SK-N-SH (cell line): ENCODE results near the gene HS3ST4. TPM values are rescaled to one million over a fixed set of nuclear protein-coding genes. Genes with fewer than 3 reads are reported as not detected.

Experiments
- CTCF ChIA-PET: fragments of 300-600, 350-600 bp; formaldehyde crosslinking; extraction: SDS; loops from one replicate; lab custom pipeline; 2021; lab: Yijun Ruan, JAX
- POLR2A ChIA-PET: fragments of 350-600 bp; sonication (Branson Sonifier 250); formaldehyde crosslinking; extraction: SDS; loops from one replicate; lab custom pipeline; 2020; ENCODE audit warnings: antibody characterized with exemption, inconsistent platforms; lab: Yijun Ruan, JAX
- DNase-seq: peaks from one replicate; pipeline ENCODE4 v3.0.0; 2012
- H2AFZ ChIP-seq: fragments of 200-600 bp; sonication (generic); 2 replicates; pipeline ENCODE4 v1.8.1; 2016; ENCODE audit warnings: antibody characterized with exemption, mild to moderate bottlenecking, low read depth
- H3F3A ChIP-seq: fragments of 200-600 bp; sonication (generic); replicated peaks from 2 replicates; pipeline ENCODE3; 2016; ENCODE audit warnings: antibody characterized with exemption, mild to moderate bottlenecking; ENCODE audit not compliant: insufficient read depth
- H3K27ac ChIP-seq, 2 experiments: fragments of 200-500 bp in 1 of 2; fragments of 200-600 bp in 1 of 2; sonication (Bioruptor generic) in 1 of 2; sonication (generic), shearing (Covaris generic) in 1 of 2; 2 replicates each; pipeline versions ENCODE4 v1.5.1 to v1.6.1; 2014 to 2016; ENCODE audit warnings: low read depth in 2 of 2, inconsistent platforms in 1 of 2, low read length in 1 of 2, mild to moderate bottlenecking in 1 of 2, mixed read lengths in 1 of 2
- H3K27me3 ChIP-seq: fragments of 200-600 bp; sonication (generic), shearing (Covaris generic); 2 replicates; pipeline ENCODE4 v1.6.1; 2016; ENCODE audit warnings: mixed run types; ENCODE audit not compliant: insufficient read depth
- H3K36me3 ChIP-seq, 2 experiments: fragments of 200-500 bp in 1 of 2; fragments of 200-600 bp in 1 of 2; sonication (Bioruptor generic) in 1 of 2; sonication (generic) in 1 of 2; replicated peaks in 1 of 2; 2 replicates each; pipeline versions ENCODE3 to v1.5.1; 2014 to 2016; ENCODE audit warnings: low read length in 1 of 2, mild to moderate bottlenecking in 1 of 2; ENCODE audit not compliant: insufficient read depth in 2 of 2, control insufficient read depth in 1 of 2
- H3K4me1 ChIP-seq, 2 experiments: fragments of 200-500 bp in 1 of 2; fragments of 200-600 bp in 1 of 2; sonication (Bioruptor generic) in 1 of 2; sonication (generic), shearing (Covaris generic) in 1 of 2; 2 replicates each; pipeline versions ENCODE4 v1.5.1 to v1.6.1; 2014 to 2016; ENCODE audit warnings: low read depth in 1 of 2, low read length in 1 of 2, mixed run types in 1 of 2; ENCODE audit not compliant: insufficient read depth in 2 of 2, control insufficient read depth in 1 of 2
- H3K4me2 ChIP-seq: fragments of 200-600 bp; sonication (generic), shearing (Covaris generic); 2 replicates; pipeline ENCODE4 v1.6.1; 2017; ENCODE audit warnings: mixed run types
- H3K4me3 ChIP-seq, 2 experiments: fragments of 200-500 bp in 1 of 2; fragments of 200-600 bp in 1 of 2; sonication (Bioruptor generic) in 1 of 2; sonication (generic), shearing (Covaris generic) in 1 of 2; 2 replicates each; pipeline versions ENCODE4 v1.5.1 to v1.8.1; 2014 to 2016; ENCODE audit warnings: low read depth in 2 of 2, inconsistent platforms in 1 of 2, low read length in 1 of 2, mild to moderate bottlenecking in 1 of 2, mixed read lengths in 1 of 2, moderate library complexity in 1 of 2
- H3K79me2 ChIP-seq: fragments of 200-600 bp; sonication (generic); 2 replicates; pipeline ENCODE4 v1.8.1; 2017; ENCODE audit warnings: mild to moderate bottlenecking; ENCODE audit not compliant: insufficient read depth
- H3K9ac ChIP-seq: fragments of 200-600 bp; sonication (generic); 2 replicates; pipeline ENCODE4 v1.6.1; 2017; ENCODE audit warnings: mixed run types
- H3K9me2 ChIP-seq: fragments of 200-600 bp; sonication (generic); 2 replicates; pipeline ENCODE4 v1.6.1; 2017; ENCODE audit warnings: mixed run types
- H3K9me3 ChIP-seq: fragments of 200-600 bp; sonication (generic); 2 replicates; pipeline ENCODE4 v1.6.1; 2017; ENCODE audit warnings: mixed run types, mild to moderate bottlenecking, moderate library complexity
- H4K20me1 ChIP-seq: fragments of 200-600 bp; sonication (generic); 2 replicates; pipeline ENCODE4 v1.6.1; 2017; ENCODE audit warnings: mild to moderate bottlenecking, mixed run types; ENCODE audit not compliant: insufficient read depth
- CTCF ChIP-seq: fragments of 200-600 bp; sonication (generic); IDR thresholded peaks from 2 replicates; pipeline ENCODE4 v1.6.1; 2017; ENCODE audit warnings: antibody characterized with exemption, mild to moderate bottlenecking, moderate library complexity
- GABPA ChIP-seq: IDR thresholded peaks from 2 replicates; pipeline ENCODE4 v1.4.0; 2012; ENCODE audit warnings: low read depth, mild to moderate bottlenecking
- IRF3 ChIP-seq: fragments of 150-350 bp; IDR thresholded peaks from 2 replicates; pipeline ENCODE4 v1.6.1; 2016; ENCODE audit warnings: mild to moderate bottlenecking, low read depth, low read length
- MAX ChIP-seq: IDR thresholded peaks from 2 replicates; pipeline ENCODE4 v1.4.0; 2012; ENCODE audit warnings: low read depth
- POLR2AphosphoS5 ChIP-seq: IDR thresholded peaks from 2 replicates; pipeline ENCODE4 v1.6.1; 2012; ENCODE audit warnings: low read depth, low read length
- RCOR1 ChIP-seq: fragments of 150-350 bp; IDR thresholded peaks from 2 replicates; pipeline ENCODE4 v1.6.1; 2017; ENCODE audit warnings: antibody characterized with exemption, low read length
- REST ChIP-seq: IDR thresholded peaks from 2 replicates; pipeline ENCODE4 v1.6.1; 2012; ENCODE audit warnings: mild to moderate bottlenecking, low read depth, low read length, moderate library complexity
- TAF1 ChIP-seq: IDR thresholded peaks from 2 replicates; pipeline ENCODE4 v1.6.1; 2012; ENCODE audit warnings: low read depth, mild to moderate bottlenecking, low read length, moderate library complexity, borderline replicate concordance
- USF1 ChIP-seq: IDR thresholded peaks from 2 replicates; pipeline ENCODE4 v1.4.0; 2012; ENCODE audit warnings: low read depth, borderline replicate concordance
- USF2 ChIP-seq: fragments of 150-350 bp; IDR thresholded peaks from 2 replicates; pipeline ENCODE4 v1.6.1; 2017; ENCODE audit warnings: antibody characterized with exemption, low read length, low read depth, borderline replicate concordance
- WGBS: methylation state at CpG from one replicate; pipeline ENCODE4 v1.1.6; 2017; ENCODE audit warnings: low lambda C conversion rate; 5-methylcytosine and 5-hydroxymethylcytosine counted together
- polyA plus RNA-seq, 3 experiments: library from polyadenylated mRNA; depleted of rRNA; stranded (reverse); fragments of >200 nt; gene quantifications; 2 replicates each; pipeline ENCODE4 v1.2.3, GENCODE V29; 2012

HS3ST4 gene
- polyA plus RNA-seq, 1 of the 3 experiments (the other 2 are of a cell fraction), result not detected

GRCh38 chr16:26015776-26016175, 324.0 kb downstream of the HS3ST4 start:
- H3K9me3 ChIP-seq, result no peaks in the 10 kb centered on the region
- TF ChIP-seq GABPA (no peak), POLR2AphosphoS5 (no peak), REST (no peak), USF1 (no peak), USF2 (no peak), MAX (no peak)
- ChIA-PET POLR2A (no interaction called here), CTCF (no interaction called here)
- no peak overlapping the region for H3K4me3 ChIP-seq
- no peaks in the 10 kb centered on the region for H3K4me1 ChIP-seq
- no peak overlapping the region for H2AFZ ChIP-seq
- H3K27me3 ChIP-seq, result no peaks in the 10 kb centered on the region
- 3% methylated on average over 3 of the region's 3 CpGs for WGBS
- H3K9ac ChIP-seq, result no peak overlapping the region
- H3K79me2 ChIP-seq, result no peaks in the 10 kb centered on the region
- H4K20me1 ChIP-seq, result no peaks in the 10 kb centered on the region
- no peaks in the 10 kb centered on the region for H3F3A ChIP-seq
- no peak for DNase-seq
- no peak overlapping the region for H3K4me2 ChIP-seq
- H3K9me2 ChIP-seq, result no peaks in the 10 kb centered on the region
- H3K27ac ChIP-seq, result no peak overlapping the region
- no peaks in the 10 kb centered on the region for H3K36me3 ChIP-seq

GRCh38 chr16:26016989-26017388, 325.2 kb downstream of the HS3ST4 start:
- H4K20me1 ChIP-seq, result no peaks in the 10 kb centered on the region
- H3K4me1 ChIP-seq, result no peaks in the 10 kb centered on the region
- H3K9me3 ChIP-seq, result no peaks in the 10 kb centered on the region
- no peak overlapping the region for H3K4me2 ChIP-seq
- H3F3A ChIP-seq, result no peaks in the 10 kb centered on the region
- TF ChIP-seq IRF3 (no peak), RCOR1 (no peak), CTCF (no peak), TAF1 (no peak)
- no peaks in the 10 kb centered on the region for H3K9me2 ChIP-seq
- H3K27me3 ChIP-seq, result no peaks in the 10 kb centered on the region
- H2AFZ ChIP-seq, result no peak overlapping the region
- no peak overlapping the region for H3K9ac ChIP-seq
- no peak overlapping the region for H3K4me3 ChIP-seq
- ChIA-PET POLR2A (no interaction called here), CTCF (no interaction called here)
- no peaks in the 10 kb centered on the region for H3K36me3 ChIP-seq
- no peak for DNase-seq
- no peak overlapping the region for H3K27ac ChIP-seq
- no peaks in the 10 kb centered on the region for H3K79me2 ChIP-seq
- 0% methylated on average over 2 of the region's 2 CpGs for WGBS
